ENCODE data around the gene CRYGB. TPM values are rescaled to one million over a fixed set of nuclear protein-coding genes. Genes with fewer than 3 reads are reported as not detected.

CRYGB gene
- total RNA-seq, 1 experiment from 2014 or later: not detected

GRCh38 chr2:208096080-208096479, 49.9 kb downstream of the CRYGB start:
- no peaks in the 10 kb centered on the region for H3K4me1 ChIP-seq (ENCODE audit: control insufficient read depth, insufficient read depth, low read length)
- TF ChIP-seq SIN3A (IDR thresholded peaks at IDR 0.05; ENCODE audit: borderline replicate concordance, insufficient read depth, low read depth, low read length): no peak
- no peak for TF ChIP-seq POLR2AphosphoS5 (IDR thresholded peaks at IDR 0.05; ENCODE audit: low read depth, low read length)
- TF ChIP-seq REST (IDR thresholded peaks at IDR 0.05; ENCODE audit: insufficient read depth in 1 of 2, low read depth in 2 of 2, low read length in 1 of 2): no peak
- TF ChIP-seq CTCF (IDR thresholded peaks at IDR 0.05): no peak
- no peak for TF ChIP-seq TCF7L2 (IDR thresholded peaks at IDR 0.05; ENCODE audit: low read depth, low read length)
- H3K27me3 ChIP-seq (ENCODE audit: control insufficient read depth, insufficient read depth, low read length): no peaks in the 10 kb centered on the region; the same call in 1 of the 2 replicates
- no peaks in the 10 kb centered on the region for H3K36me3 ChIP-seq (ENCODE audit: control insufficient read depth, insufficient read depth, low read length)
- in situ Hi-C loops (cut with HindIII; ENCODE audit: low pct_unique_long_range_greater_than_20kb, low sequenced_read_pairs) (no loop called here), intact Hi-C loops (cut with micrococcal nuclease; ENCODE audit: unreplicated experiment) (no loop called here)
- DNase-seq (ENCODE audit: low read depth, low spot score): no peak
- no peak for ATAC-seq
- H3K27ac ChIP-seq (ENCODE audit: low read length): no peak overlapping the region
- no peaks in the 10 kb centered on the region for H3K9me3 ChIP-seq (ENCODE audit: control insufficient read depth, insufficient read depth, low read depth, low read length)
- no TSS peak for BruUV-seq (replicated peaks)
- no peak overlapping the region for H3K4me3 ChIP-seq (ENCODE audit: low read depth in 2 of 2, low read length in 2 of 2)
- ChIA-PET POLR2A (interaction anchor here (0.6 kb wide), 1 partner anchor 72 kb away, joined by 6 read pairs; no protein-coding TSS in a partner anchor), CTCF (no interaction called here)

- intact Hi-C loops (cut with micrococcal nuclease; ENCODE audit: unreplicated experiment): no loop called here
- ATAC-seq (no peak), DNase-seq (ENCODE audit: low read depth, low spot score) (no peak)
- POLR2A ChIA-PET: no interaction called here
- H3K9me3 ChIP-seq (ENCODE audit: control insufficient read depth, insufficient read depth, low read depth, low read length): no peaks in the 10 kb centered on the region
- no TSS peak for BruUV-seq (replicated peaks)
- no peak overlapping the region for H3K27ac ChIP-seq (ENCODE audit: low read length)
- H3K4me3 ChIP-seq (ENCODE audit: low read depth in 2 of 2, low read length in 2 of 2): no peak overlapping the region
- H3K36me3 ChIP-seq (ENCODE audit: control insufficient read depth, insufficient read depth, low read length): no peaks in the 10 kb centered on the region
- no peak for TF ChIP-seq TCF7L2 (IDR thresholded peaks at IDR 0.05; ENCODE audit: low read depth, low read length)
- TF ChIP-seq SIN3A (IDR thresholded peaks at IDR 0.05; ENCODE audit: borderline replicate concordance, insufficient read depth, low read depth, low read length): no peak
- no peak for TF ChIP-seq REST (IDR thresholded peaks at IDR 0.05; ENCODE audit: insufficient read depth in 1 of 2, low read depth in 2 of 2, low read length in 1 of 2)
- no peak for TF ChIP-seq POLR2AphosphoS5 (IDR thresholded peaks at IDR 0.05; ENCODE audit: low read depth, low read length)
- TF ChIP-seq CTCF (IDR thresholded peaks at IDR 0.05): no peak
- CTCF ChIA-PET: no interaction called here
- no peaks in the 10 kb centered on the region; the same call in 1 of the 2 replicates for H3K27me3 ChIP-seq (ENCODE audit: control insufficient read depth, insufficient read depth, low read length)
- H3K4me1 ChIP-seq (ENCODE audit: control insufficient read depth, insufficient read depth, low read length): no peaks in the 10 kb centered on the region
- in situ Hi-C loops (cut with HindIII; ENCODE audit: low pct_unique_long_range_greater_than_20kb, low sequenced_read_pairs): no loop called here
Observed at GRCh38 chr2:208093128-208093527, 52.8 kb downstream of the CRYGB start.

Other genes starting within 250 kb of the CRYGB start
- 2.5 TPM for gene PLEKHM3, start 120.6 kb downstream of the CRYGB start, total RNA-seq (2021; ENCODE audit: unreplicated experiment)
- gene CRYGD, start 21.6 kb downstream of the CRYGB start, total RNA-seq (2021; ENCODE audit: unreplicated experiment): not detected
- gene CRYGC, start 16.3 kb downstream of the CRYGB start, total RNA-seq (2021; ENCODE audit: unreplicated experiment): not detected
- gene CRYGA, start 17.4 kb upstream of the CRYGB start, total RNA-seq (2021; ENCODE audit: unreplicated experiment): not detected
- gene C2orf80, start 43.9 kb upstream of the CRYGB start, total RNA-seq (2021; ENCODE audit: unreplicated experiment): not detected
- gene IDH1, start 108.9 kb upstream of the CRYGB start, total RNA-seq (2021; ENCODE audit: unreplicated experiment): 80.2 TPM
- gene PIKFYVE, start 120.1 kb upstream of the CRYGB start, total RNA-seq (2021; ENCODE audit: unreplicated experiment): 34.8 TPM

Measured in Panc1 (cell line).